Mucosa of gallbladder (tissue), 1 donor: ENCODE data around the gene C2orf49. TPM values are rescaled to one million over a fixed set of nuclear protein-coding genes. Genes with fewer than 3 reads are reported as not detected.

Experiments used
- DNase-seq: peaks from one replicate; pipeline ENCODE4 v3.0.0-alpha.2; 2020; ENCODE audit warnings: low spot score
- total RNA-seq: library from RNA; stranded (reverse); gene quantifications from one replicate; pipeline ENCODE4 v1.2.1, GENCODE V29; 2021
- donor health status: DM: no; HTN: no; CAD: no.

C2orf49 gene
- total RNA-seq, result 17.4 TPM

DNA sequence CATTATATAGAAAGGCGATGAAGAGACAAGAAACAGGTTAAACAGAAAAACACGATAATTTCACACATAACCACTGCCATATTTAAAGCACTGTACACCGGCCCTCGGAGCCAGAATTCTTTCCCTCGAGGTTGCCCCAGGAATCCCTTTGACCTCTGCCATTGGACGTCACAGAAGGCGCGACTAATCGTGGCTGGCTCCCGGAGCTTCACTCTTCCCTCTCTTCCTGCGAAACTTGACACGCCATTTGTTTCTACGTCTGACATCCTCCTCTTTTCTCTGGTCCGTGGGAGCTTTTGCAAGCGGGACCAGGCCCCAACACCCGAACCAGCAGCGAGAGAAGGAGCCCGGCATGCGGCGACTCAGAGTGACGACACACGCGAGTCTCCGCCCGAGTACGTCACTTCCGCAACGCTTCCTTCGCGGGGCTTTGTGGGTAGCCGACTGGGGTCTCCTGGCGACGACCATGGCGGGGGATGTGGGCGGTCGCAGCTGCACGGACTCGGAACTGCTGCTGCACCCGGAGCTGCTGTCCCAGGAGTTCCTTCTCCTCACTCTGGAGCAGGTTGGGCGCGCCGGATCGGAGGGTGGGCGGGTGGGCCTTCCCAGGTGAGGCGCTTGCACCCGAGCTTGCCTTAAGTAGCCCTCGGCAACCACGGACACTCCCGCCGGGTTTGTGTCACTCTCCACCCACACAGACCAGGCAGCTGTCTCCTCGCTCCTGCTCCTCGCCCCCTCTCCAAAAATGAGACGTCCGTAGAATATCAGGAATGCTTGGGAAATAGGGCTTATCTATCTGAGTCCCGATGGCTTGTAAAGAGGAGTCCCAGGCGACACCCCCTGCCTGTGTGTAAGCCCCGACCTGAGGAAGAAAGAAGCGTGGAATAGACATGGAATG lies at the start of gene C2orf49:
TSS of gene C2orf49 (plus strand) at position 419 of the 898 bp plus-strand sequence. CDS start at position 467, 48 bp downstream.
- DNase-seq, result peak; percentile 87

DNA sequence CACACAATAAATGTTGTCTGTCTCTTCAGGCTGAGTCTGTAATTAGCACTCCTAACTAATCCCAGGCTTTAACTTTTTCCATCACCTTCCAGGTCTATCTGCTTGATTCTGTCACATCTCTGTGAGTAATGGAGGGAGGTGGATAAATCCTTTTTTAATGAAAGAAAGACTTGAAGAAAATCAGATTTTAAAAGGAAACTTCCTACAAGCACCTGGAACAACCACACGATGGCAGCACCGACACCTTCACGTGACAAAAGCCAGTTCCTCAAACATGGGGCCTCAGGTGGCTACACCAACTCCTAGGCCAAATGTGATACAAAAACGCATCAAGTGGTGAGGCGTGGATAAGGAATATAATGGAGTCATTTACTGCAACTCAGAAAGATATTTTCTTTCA lies 49.6 kb upstream of the C2orf49 start:
- DNase-seq, result no peak

DNA sequence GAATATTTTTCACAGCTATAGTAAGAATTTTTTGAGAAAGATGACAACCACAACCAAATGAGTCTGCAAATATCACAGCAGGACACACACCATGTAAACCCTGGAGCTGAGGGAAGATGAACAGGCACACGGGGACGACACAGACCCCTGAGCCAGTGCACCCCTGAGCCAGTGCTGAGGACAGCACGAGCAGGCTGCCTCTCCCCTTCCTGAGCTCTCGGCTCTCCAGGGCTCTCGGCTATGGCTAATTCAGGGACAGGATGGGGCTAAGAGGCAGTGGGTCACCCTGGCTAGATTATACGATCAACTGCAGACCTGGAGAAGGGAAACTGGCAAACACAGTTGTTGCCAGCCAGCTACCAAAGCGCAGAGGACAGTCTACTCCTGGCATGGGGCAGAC lies 49.2 kb upstream of the C2orf49 start:
- DNase-seq, result no peak

DNA sequence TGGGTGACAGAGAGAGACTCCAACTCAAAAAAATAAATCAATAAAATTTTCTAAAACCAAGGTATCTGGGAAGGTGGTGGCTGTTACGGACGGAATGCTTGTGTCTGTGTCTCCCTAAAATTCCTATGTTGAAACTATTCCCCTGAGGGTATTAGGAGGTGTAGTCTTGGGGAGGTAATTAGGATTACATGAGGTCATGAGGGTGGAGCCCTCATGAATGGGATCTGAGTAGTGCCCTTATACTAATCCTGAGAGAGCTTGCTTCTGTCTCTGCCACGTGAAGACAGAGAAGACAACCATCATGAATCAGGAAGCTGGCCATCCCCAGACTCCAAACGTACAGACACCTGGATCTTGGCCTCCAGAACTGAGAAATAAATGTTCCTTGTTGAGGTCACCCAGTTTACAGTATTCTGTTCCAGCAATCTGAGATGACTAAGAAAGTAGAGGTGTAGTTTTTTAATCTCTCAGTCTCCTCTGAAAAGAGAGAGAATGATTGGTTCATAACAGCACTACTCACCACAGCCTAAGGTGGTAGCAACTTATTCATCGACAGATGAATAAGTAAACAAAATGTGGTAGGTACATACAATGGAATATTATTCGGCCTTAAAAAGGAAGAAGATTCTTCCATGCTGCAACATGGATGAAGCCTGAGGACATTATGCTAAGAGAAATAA lies 46.2 kb upstream of the C2orf49 start:
- DNase-seq, result no peak

DNA sequence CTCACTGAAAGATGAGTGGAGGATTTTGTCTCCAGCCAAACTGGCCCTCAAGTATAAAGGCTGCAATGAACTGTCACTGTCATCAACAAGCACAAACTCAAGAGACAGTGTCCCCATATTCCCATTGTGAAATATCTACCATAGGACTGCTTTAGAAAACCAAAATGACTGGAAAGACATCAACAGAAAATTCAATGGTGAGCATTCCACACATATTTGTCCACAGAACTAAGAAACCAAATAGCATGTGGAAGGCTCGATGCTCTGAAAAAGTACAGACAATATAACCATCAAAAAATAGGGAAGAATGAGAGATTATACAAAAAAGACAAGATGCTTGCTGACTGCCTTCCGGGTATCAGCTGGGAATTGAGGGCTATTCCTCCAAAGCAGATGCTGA lies 45.4 kb upstream of the C2orf49 start:
- no peak for DNase-seq

DNA sequence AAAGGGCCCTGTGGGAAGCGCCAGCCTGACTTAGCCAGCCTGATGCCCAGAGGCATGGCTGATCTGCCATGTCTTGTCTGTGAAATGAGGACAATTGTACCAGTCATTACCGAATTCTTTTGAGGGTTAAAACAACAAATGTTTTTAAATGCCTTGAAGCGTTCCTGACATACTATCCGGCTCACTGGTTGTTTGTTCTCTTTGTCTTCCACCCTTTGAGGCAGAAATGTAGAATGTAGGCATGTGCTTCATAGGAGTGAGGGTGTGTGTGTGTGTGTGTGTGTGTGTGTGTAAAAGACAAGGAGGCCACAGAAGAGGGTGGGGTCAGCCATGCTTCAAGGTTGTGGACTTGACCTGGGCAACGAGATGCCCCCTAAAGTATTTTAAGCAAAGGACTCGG lies 43.3 kb upstream of the C2orf49 start:
- DNase-seq, result no peak

DNA sequence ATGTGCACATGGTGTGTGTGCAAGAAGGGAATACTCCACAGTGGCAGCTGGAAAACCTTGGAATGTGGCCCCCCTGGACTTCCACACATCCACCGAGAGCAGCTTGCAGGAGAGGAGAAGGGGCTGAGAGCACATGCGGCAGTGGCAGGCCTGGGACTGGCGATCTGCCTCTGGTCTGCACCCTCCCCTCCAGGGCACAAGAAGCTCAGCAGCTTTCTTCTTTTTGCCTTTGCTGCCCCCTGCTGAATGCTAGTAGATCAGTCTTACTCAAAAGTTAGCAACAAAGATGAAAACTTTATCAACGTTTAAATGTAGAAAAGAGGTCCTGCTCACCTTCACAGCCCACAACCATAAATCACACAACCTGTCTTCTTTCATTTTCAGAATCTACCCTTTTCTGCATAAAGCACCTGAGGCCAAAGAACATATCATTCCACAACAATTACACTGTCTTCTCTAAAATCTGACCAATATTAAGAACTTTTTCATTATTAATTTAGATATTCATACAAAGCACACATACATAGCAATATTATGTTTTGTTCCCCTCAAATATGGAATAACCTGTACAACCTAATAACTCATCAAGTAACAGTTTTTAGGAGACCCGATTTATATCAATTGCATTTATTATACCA lies 42.4 kb upstream of the C2orf49 start:
- DNase-seq, result peak; percentile 31

DNA sequence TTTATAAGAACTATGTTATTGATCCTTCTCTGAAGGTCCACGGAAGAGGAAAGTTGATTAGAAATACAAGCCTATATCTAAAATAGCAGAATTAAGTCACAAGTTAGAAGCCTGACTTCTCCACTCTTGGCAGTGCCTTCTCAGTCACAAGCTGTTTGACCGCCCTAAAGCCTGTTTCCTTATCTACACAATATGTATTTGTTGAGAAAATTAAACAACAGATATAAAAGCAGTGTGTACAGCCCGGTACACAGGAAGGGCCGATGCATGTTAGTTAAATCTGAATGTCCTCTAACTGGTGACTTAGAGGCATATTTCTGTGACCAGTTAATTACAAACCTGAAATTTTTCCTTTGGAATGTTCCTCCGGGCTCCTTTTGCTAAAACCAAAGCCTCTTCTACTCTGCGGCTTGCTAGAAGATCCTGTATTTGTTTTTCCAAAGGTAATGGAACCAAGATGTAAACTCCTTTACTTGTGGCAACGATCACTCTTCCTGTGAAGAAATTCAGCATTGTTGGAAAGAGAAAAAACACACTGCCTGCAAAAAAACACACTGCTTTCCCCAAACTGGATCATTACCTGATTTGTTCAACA lies 41.2 kb upstream of the C2orf49 start:
- no peak for DNase-seq

DNA sequence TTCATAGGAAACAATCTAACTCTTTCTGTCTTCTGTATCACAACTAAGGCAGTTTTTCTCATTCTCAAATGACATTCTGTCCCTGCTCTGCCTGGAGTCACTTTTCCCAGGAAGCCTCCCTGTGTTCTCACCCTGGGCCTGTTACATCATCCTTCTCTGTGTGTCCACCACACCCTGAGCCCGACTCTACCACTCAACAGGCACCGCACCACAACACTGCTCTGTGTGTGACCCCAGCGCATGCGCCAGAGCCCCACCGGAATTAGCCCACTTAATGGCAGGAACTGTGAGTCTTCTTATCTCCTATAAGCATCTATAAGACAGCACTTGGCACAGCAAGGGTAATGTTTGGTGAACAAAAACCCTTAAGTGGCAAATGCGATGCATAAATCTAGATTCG lies 40.1 kb upstream of the C2orf49 start:
- DNase-seq, result no peak

DNA sequence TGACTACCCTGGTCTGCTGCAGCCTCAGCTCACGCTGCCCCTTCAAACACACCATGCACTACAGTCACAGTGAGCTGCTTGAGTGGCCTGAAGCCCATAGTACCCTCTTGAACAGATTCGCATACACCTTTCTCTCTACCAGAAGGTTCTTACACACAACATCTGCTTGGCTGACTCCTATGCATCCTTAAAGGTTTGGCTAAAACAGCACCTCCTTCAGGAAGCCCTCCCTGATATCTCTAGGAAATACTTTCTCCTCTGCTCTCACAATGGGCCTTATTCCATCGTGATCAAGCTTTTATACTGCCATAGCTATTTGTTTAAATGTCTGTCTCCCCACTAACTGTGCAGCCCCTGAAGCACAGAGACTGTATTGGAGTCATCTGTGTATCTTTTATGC lies 39.3 kb upstream of the C2orf49 start:
- DNase-seq, result no peak

DNA sequence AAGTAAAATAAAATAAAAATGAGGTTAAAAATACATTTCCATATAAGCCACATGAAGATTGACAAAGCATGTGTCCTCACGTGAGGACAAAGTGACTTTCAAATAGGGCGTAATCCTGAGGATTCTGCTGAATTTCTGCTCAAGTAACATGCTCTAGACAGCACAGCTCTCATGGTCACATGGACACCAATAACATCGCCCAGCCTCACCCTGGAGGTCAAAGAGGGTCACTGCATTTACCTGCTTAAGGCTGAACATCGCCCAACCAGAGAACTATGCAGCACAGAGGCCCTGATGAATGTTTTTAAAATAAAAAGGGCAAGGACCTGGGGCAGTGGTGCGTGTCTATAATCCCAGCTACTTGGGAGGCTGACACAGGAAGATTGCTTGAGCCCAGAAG lies 38.0 kb upstream of the C2orf49 start:
- DNase-seq, result no peak

DNA sequence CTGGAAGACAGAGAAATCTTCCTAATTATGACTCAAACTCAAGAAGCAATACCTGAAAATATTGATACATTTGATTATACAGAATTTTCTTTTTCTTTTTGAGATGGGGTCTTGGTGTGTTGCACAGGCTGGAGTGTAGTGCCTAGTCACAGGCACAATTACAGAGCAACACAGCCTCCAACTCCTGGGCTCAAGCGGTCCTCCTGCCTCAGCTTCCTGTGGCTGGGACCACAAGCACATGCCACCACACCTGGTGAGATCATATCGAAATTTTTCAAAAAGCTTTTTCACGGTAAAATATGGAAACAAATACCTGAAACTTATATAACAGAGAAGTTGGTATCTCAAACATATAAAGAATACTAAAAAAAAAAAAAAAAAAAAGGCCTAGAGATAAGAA lies 35.7 kb upstream of the C2orf49 start:
- DNase-seq, result no peak

DNA sequence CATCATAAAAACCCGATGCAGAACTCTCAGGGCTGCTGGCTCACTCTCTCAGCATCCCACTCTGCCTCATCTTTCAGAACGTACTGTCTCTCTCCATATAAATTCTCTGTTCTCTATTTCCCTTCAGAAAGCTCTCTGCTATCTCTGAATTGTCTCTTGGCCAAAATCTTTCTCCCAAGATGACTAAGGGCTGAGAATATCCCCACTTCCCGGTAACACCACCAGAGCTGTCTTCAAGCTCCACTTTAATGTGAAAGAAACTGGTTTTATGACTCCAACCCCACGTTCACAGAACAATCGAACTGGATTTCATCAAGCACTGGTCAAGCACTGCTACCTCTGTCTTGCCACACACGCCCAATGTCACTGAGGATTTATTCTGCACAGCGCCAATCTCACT lies 30.2 kb upstream of the C2orf49 start:
- DNase-seq, result no peak

DNA sequence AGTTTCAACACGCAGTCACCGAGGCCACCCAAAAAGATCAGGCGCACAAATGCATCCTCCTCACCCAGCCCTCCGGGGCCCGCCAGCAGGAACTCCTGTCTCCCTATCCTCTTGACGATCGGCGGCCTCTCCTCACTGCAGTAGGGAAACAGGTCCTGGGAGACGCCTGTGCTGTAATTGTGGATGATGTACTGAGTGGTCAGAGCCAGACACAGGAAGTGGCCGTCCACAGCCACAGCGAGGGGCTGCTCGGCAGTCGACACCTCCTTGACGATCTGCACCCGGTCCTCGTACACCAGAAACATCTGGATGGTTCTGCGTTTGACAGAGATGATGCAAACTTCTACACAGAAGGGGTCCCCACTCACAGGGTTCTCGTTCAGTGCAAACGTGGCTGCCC lies 29.8 kb upstream of the C2orf49 start:
- DNase-seq, result no peak

DNA sequence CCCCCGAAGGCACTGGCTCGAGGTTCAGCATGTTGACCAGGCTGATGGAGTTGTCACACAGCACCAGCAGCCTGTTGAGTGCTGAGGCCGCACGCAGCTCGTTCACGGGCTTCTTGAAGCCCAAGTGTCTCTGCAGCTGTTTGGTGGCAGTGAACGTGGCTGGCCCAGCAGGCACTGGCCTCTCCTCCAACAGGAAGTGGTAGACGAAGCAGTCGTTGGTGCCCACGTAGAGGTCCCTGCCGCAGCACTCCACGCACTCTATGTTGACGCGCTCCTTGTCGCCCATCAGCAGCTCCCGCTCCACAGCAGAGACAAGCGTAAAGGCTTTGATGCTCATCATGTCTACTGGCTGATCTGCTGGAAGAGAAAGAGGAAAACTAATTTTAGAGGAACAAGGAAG lies 29.4 kb upstream of the C2orf49 start:
- no peak for DNase-seq

DNA sequence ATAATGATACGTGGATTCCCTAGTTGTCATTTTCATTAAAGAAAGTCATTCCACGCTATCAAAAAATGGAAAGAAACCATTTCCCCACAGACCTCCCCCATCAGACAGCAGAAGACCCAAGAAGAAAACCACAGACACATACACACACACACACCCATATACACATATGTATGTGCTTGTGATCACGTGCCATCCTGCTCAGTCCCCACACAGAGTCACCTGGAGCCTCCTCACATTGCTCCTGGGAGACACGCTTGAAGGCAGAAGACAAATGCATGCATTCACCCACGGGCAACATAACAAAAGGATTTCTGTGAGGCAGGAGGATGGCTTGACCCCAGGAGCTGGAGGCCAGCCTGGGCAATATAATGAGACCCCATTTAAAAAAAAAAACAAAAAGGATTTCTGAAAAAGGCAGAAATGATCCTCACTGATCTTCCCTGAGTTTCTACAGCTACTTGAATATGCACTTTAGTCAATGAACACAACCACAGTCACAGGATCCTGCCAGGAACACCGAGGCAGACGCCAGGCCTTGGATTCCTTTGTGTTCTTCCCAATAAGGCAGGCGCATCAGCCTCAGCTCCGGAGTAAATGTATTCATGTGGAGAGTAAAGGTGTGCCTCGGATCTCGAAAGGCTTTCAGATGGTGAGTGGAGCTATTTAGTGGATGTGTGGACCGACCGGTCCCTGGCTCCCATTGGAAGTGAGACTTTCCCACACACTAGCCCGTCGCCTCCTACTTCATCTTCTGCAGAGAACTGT lies 28.8 kb upstream of the C2orf49 start:
- DNase-seq, result no peak

DNA sequence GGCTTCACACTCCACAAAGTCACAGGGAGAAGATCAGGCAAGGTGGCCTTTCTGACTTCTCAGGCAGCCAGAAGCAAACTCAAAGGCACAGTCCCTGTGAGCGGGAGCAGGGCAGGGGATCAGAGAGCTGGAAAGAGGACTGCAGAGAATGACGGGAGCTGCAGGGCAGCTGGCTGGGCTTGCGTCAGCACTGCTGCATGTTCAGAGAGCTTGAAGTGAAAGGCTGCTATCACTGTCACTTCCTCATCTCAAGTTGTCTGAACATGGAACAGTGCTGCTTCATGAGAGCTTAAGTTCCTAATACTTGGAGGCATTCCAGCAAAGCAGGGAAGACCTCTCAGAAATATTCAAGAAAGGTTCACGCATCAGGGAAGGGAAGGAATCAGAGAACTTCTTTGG lies 28.2 kb upstream of the C2orf49 start:
- no peak for DNase-seq

DNA sequence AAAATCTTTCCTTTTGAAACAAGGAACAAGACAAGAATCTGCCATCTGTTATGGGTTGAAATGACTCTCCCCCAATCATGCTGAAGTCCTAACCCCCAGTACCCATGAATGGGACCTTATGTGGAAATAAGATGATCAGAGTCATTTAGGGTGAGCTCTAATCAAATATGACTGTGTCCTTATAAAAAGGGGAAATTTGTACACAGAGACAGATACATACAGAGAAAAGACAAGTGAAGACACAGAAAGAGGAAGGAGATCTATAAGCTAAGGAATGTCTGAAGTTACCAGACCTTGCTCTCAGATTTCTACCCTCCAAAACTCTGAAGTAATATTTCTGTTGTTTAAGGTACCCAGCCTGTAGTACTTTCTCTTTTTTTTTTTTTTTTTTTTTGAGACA lies 23.5 kb upstream of the C2orf49 start:
- DNase-seq, result no peak

DNA sequence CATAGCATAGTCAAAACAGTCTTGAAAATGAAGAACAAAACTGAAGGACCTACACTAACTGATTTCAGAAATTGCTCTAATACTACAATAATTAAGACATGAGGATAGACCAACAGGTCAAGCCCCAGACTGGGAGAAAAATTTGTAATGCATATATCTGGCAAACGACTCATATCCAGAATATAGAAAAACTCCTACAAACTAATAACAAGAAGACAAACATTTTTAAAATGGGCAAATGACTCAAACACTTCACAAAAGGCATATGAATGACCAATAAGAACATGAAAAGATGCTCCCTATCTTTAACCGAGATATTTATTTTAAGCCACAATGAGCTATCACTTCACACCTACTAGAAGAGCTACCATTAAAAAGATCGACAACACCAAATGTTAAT lies 22.0 kb upstream of the C2orf49 start:
- DNase-seq, result no peak

DNA sequence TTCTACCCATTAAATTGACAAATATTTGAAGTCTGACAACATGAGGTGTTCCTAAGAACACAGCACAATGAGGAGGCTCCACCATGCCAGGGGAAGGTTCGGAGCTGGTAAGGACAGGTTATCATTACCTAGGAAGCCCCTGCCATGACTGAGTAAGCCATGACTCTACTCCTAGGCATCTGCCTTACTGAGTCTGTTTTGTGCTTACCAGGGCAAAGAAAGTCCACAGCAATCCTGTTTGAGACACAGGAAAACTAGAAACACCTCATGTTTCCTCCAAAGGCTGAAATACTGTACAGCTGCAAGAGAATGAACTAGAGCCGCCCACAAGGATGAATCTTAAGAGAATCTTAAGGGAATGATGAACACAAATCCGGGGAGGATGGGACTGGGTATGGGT lies 19.4 kb upstream of the C2orf49 start:
- no peak for DNase-seq

DNA sequence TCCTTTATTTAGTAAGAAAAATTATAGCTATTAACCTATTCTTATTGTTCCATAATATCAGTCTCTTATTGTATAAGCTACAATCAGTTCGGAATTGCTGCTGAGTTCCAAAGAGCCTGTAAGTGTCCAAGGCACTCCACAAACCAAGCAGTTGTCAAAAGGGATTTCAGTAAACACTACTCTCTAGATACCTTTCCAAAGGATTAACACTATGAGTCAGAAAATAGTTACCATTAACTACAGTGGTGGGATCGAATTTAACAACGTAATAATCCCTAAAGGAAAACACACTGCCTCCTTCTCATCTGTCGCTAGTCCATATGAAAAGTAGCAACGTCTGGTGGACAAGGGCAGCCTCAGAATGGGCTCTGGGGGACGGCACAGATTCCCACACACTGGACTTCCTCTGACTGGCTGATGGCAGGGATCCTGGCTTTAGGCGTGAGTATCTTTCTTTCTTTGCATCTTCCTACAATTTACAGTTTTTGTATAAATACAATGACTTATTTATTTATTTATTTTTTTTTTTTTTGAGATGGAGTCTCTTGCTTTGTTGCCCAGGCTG lies 16.6 kb upstream of the C2orf49 start:
- DNase-seq, result no peak
